PFSK-1 (cell line): ENCODE measurements around the gene SMPDL3B.

ENCODE experiments used
- FOXP2 ChIP-seq: optimal IDR thresholded peaks from 2 replicates; pipeline ENCODE3; 2011; ENCODE audit warnings: borderline replicate concordance, control low read depth, inconsistent platforms; ENCODE audit not compliant: insufficient read depth; ENCODE audit errors: extremely low read length, extremely low read depth
- POLR2AphosphoS5 ChIP-seq: IDR thresholded peaks from 2 replicates; pipeline ENCODE4 v1.6.1; 2012; ENCODE audit warnings: low read depth, mild to moderate bottlenecking, control low read depth, low read length, moderate library complexity
- SIN3A ChIP-seq: IDR thresholded peaks from 2 replicates; pipeline ENCODE4 v1.6.1; 2012; ENCODE audit warnings: mild to moderate bottlenecking, low read length, moderate library complexity, borderline replicate concordance; ENCODE audit not compliant: insufficient read depth
- TAF1 ChIP-seq: IDR thresholded peaks from 2 replicates; pipeline ENCODE4 v1.6.1; 2012; ENCODE audit warnings: low read length, control low read depth, borderline replicate concordance; ENCODE audit not compliant: insufficient read depth
- TF ChIP-seq, protein P1 (sequence below), 2 experiments: IDR thresholded peaks; 2 replicates each; pipeline versions ENCODE4 v1.6.1 to v1.8.0; 2011 to 2012; ENCODE audit warnings: low read depth in 2 of 2, low read length in 2 of 2, control low read depth in 1 of 2, inconsistent platforms in 1 of 2, mild to moderate bottlenecking in 1 of 2, moderate library complexity in 1 of 2; ENCODE audit not compliant: insufficient read depth in 1 of 2

SMPDL3B gene

GRCh38 chr1:27972141-27972540 is 37.3 kb downstream of the SMPDL3B start:
- TF ChIP-seq SIN3A (no peak), POLR2AphosphoS5 (no peak)

DNA sequence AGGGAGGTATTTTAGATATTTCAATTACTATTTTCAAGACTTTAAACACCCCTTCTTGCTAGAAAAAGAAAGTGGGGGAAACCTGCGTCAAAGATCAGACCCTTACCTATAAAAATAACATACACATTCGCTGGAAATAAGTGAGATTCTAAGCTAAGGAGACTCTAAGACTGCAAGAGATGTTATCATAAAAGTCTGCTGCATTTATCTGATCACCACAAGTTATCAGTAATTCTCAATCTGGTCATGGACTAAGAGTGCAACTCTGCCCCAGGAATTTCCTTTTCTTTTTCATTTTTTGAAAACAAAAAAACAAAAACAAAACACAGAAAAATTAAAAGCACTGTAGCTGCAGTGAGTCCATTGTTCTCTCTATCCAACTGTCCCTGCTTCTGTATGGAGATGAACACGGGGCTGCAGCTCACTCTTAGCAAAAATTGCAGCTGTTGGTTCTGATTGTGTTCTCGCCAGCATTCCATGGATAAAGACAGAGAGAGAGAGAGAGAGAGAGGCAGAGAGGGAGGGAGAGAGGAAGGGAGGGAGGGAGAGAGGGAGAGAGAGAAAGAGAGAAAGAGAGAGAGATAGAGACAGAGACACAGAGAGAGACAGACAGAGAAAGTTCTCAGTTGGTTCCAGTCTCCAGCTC is 39.1 kb downstream of the SMPDL3B start:
- TF ChIP-seq SIN3A (no peak), TAF1 (no peak), FOXP2 (no peak), POLR2AphosphoS5 (no peak)
- TF ChIP-seq, protein P1, sequence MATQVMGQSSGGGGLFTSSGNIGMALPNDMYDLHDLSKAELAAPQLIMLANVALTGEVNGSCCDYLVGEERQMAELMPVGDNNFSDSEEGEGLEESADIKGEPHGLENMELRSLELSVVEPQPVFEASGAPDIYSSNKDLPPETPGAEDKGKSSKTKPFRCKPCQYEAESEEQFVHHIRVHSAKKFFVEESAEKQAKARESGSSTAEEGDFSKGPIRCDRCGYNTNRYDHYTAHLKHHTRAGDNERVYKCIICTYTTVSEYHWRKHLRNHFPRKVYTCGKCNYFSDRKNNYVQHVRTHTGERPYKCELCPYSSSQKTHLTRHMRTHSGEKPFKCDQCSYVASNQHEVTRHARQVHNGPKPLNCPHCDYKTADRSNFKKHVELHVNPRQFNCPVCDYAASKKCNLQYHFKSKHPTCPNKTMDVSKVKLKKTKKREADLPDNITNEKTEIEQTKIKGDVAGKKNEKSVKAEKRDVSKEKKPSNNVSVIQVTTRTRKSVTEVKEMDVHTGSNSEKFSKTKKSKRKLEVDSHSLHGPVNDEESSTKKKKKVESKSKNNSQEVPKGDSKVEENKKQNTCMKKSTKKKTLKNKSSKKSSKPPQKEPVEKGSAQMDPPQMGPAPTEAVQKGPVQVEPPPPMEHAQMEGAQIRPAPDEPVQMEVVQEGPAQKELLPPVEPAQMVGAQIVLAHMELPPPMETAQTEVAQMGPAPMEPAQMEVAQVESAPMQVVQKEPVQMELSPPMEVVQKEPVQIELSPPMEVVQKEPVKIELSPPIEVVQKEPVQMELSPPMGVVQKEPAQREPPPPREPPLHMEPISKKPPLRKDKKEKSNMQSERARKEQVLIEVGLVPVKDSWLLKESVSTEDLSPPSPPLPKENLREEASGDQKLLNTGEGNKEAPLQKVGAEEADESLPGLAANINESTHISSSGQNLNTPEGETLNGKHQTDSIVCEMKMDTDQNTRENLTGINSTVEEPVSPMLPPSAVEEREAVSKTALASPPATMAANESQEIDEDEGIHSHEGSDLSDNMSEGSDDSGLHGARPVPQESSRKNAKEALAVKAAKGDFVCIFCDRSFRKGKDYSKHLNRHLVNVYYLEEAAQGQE (IDR thresholded peaks at IDR 0.05; ENCODE audit: insufficient read depth in 1 of 2, low read depth in 2 of 2, low read length in 2 of 2), result no peak

DNA sequence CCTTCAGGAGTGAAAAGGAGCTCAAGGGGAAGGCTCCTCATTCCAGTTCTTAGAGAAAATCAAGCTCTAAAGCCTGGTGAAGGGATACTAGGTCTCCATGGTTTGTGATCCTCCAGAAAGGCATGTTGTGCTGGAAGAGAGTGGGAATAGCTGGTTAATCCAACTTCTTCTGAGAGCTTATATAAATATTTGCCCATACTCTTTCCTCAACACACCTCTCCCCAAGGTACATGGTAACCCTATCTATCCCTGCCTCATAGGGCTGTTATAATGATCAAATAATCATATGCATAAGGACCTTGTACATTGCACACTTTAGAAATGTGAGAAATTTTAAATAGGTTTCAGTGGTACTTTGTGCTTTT is 39.6 kb downstream of the SMPDL3B start:
- TF ChIP-seq, protein P1 (IDR thresholded peaks at IDR 0.05; ENCODE audit: insufficient read depth in 1 of 2, low read depth in 2 of 2, low read length in 2 of 2), result no peak
- no peak for TF ChIP-seq FOXP2
- no peak for TF ChIP-seq POLR2AphosphoS5
- TF ChIP-seq SIN3A, result no peak
- TF ChIP-seq TAF1, result no peak

DNA sequence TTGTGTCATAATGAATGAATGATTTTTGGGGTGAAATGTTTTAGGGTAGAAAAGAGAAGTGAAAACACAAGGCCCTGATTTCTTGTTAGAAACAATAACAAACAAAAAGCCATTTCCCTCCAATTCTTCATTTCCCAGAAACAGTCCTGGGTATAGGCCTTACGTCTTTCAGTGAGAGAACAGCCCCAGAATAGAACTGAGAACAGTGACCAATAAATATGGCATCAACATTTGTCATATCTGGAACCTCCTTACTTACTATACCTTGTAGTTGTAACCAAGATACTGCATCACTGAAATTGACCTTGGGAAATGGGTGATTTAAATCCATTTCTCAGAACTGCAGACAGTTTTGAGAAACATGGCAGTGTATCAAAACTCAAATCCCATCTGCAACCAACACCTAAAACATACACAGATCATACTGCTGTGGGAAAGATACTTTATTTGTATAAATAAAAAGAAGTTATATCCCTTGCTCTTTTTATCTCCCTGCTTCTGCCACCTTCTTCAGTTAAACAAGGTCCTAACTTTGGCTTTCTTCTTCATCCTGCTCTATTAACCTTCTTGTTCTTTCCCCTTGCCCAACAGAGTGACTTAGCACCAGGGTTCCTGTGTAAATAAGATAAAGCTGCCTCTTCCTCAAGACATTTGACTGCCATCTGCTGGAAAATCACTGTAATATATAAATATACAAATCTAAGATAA is 44.5 kb downstream of the SMPDL3B start:
- TF ChIP-seq TAF1 (no peak), POLR2AphosphoS5 (no peak), SIN3A (no peak), FOXP2 (no peak)
- TF ChIP-seq, protein P1 (IDR thresholded peaks at IDR 0.05; ENCODE audit: insufficient read depth in 1 of 2, low read depth in 2 of 2, low read length in 2 of 2), result no peak

- TF ChIP-seq, protein P1 (IDR thresholded peaks at IDR 0.05; ENCODE audit: insufficient read depth in 1 of 2, low read depth in 2 of 2, low read length in 2 of 2), result no peak
- TF ChIP-seq TAF1 (no peak), POLR2AphosphoS5 (no peak), SIN3A (no peak), FOXP2 (no peak)
Measured at GRCh38 chr1:27979859-27980201, 45.0 kb downstream of the SMPDL3B start.
